Ascending aorta (tissue), 2 donors: ENCODE measurements around the gene PPP4R4. TPM values are rescaled to one million over a fixed set of nuclear protein-coding genes. Genes with fewer than 3 reads are reported as not detected.

Experiments used
- DNase-seq, 2 donors: peaks; one replicate each; pipeline ENCODE4 v3.0.0-alpha.2; 2019; ENCODE audit warnings: low spot score in 2 of 2
- H3K27ac ChIP-seq, 2 donors: fragments of 200-600 bp; sonication (generic); one replicate each; pipeline ENCODE4 v1.5.1; 2016 to 2017; ENCODE audit warnings: mild to moderate bottlenecking in 1 of 2
- H3K27me3 ChIP-seq: fragments of 200-600 bp; sonication (generic); one replicate; pipeline ENCODE4 v1.5.1; 2017
- H3K36me3 ChIP-seq, 2 donors: fragments of 200-600 bp; sonication (generic); one replicate each; pipeline ENCODE4 v1.5.1; 2016
- H3K4me1 ChIP-seq, 2 donors: fragments of 200-600 bp; sonication (generic); one replicate each; pipeline ENCODE4 v1.5.1; 2016 to 2017; ENCODE audit warnings: mild to moderate bottlenecking in 1 of 2
- H3K4me3 ChIP-seq, 2 donors: fragments of 200-600 bp; sonication (generic); one replicate each; pipeline ENCODE4 v1.5.1; 2016 to 2017; ENCODE audit warnings: mild to moderate bottlenecking in 1 of 2
- H3K9me3 ChIP-seq, 2 donors: fragments of 200-600 bp; sonication (generic); one replicate each; pipeline ENCODE4 v1.5.1; 2016
- CTCF ChIP-seq, 3 experiments: fragments of 200-600 bp in 2 of 3; fragments of 450-650 bp in 1 of 3; sonication (generic) in 2 of 3; IDR thresholded peaks; one replicate each; pipeline ENCODE4 v1.5.1; 2016 to 2019; ENCODE audit warnings: antibody characterized with exemption in 3 of 3, mild to moderate bottlenecking in 1 of 3, moderate library complexity in 1 of 3
- intact Hi-C: fragments of 100-400 bp; cut with DNase I; formaldehyde crosslinking; loops from one replicate; pipeline ENCODE4 v1.15.1; 2023
- total RNA-seq: library from RNA; depleted of rRNA; stranded (reverse); fragments of >200 nt; gene quantifications from one replicate; pipeline ENCODE4 v1.1.0, GENCODE V29; 2016

Gene PPP4R4
- total RNA-seq, 1 donor from 2014 or later = not detected

GRCh38 chr14:94139421-94139820 lies 34.7 kb upstream of the PPP4R4 start:
- intact Hi-C loops = loop anchor here (5.0 to 10.0 kb wide), 3 partner anchors 87 to 345 kb away; no protein-coding TSS in a partner anchor
- TF ChIP-seq CTCF (IDR thresholded peaks at IDR 0.05) = no peak

DNA sequence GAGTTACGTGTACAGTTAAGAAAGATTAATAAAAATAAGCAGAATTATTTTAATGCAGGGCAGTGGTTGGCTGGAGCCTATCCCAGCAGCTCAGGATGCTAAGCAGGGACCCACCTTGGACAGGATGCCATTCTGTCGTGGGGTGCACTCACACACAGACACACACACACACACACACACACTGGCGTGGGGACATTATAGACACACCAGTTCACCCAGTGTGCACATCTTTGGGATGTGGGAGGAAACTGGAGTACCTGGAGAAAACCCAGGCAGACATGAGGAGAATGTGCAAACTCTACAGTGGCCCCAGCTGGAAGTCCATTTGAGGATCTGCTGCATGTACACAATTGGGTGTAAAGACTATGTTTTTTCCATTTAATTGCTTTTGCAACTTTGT lies 31.9 kb upstream of the PPP4R4 start:
- intact Hi-C loops = no loop called here
- Histone ChIP-seq H3K27ac (no peak overlapping the region), H3K4me3 (no peak overlapping the region), H3K4me1 (no peaks in the 10 kb centered on the region), H3K27me3 (no peaks in the 10 kb centered on the region), H3K9me3 (no peaks in the 10 kb centered on the region), H3K36me3 (no peaks in the 10 kb centered on the region)
- no peak for DNase-seq
- no peak for TF ChIP-seq CTCF (IDR thresholded peaks at IDR 0.05)

More at GRCh38 chr14:94139421-94139820, 34.7 kb upstream of the PPP4R4 start:
- no peaks in the 10 kb centered on the region for H3K36me3 ChIP-seq
- no peak overlapping the region for H3K27ac ChIP-seq
- no peaks in the 10 kb centered on the region for H3K9me3 ChIP-seq
- no peak for DNase-seq
- H3K4me1 ChIP-seq = no peaks in the 10 kb centered on the region
- H3K27me3 ChIP-seq = no peaks in the 10 kb centered on the region
- no peak overlapping the region for H3K4me3 ChIP-seq

DNA sequence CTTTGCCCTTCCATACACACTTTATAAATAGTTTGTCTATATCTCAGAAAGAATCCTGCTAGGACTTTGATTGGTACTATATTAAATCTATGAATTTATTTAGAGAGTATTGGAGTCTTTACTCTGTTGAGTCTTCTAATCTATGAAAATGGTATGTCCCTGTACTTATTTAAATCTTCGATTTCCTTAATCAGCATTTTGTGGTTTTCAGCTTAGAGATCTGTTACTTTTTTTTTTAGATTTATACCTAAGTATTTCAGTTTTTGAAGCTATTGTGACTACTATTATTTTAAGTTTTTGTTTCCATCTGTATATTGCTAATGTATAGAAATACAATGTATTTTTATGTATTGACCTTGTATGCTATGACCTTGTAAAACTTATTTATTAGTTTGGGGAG lies 31.3 kb upstream of the PPP4R4 start:
- no peak overlapping the region for H3K4me3 ChIP-seq
- H3K27me3 ChIP-seq = no peaks in the 10 kb centered on the region
- H3K4me1 ChIP-seq = no peaks in the 10 kb centered on the region
- no peak for TF ChIP-seq CTCF (IDR thresholded peaks at IDR 0.05)
- intact Hi-C loops = no loop called here
- H3K27ac ChIP-seq = no peak overlapping the region
- no peaks in the 10 kb centered on the region for H3K9me3 ChIP-seq
- no peak for DNase-seq
- H3K36me3 ChIP-seq = no peaks in the 10 kb centered on the region

DNA sequence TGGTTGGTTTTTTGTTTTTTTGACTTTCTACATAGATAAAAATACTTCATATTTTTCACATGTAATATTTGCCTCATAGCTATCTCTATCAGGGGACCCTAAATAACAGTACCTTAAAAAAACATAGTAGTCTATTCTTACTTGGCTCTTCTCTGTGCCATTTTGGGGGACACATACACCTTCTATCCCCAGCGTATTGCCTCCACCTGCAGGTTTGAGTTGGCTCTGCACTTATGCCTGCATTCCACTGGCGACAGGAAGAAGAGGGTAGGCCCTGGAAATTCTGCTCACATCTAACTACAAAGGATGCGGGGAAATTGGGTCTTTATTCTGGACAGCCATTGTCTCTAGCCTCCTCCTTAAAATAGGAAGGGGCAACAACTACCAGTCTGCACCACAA lies 30.9 kb upstream of the PPP4R4 start:
- Histone ChIP-seq H3K27ac (no peak overlapping the region), H3K27me3 (no peaks in the 10 kb centered on the region), H3K4me1 (no peaks in the 10 kb centered on the region), H3K9me3 (no peaks in the 10 kb centered on the region), H3K4me3 (no peak overlapping the region), H3K36me3 (no peaks in the 10 kb centered on the region)
- TF ChIP-seq CTCF (IDR thresholded peaks at IDR 0.05) = peak in 1 of 3 experiments; percentile 4
- intact Hi-C loops = no loop called here
- no peak for DNase-seq

- TF ChIP-seq CTCF (IDR thresholded peaks at IDR 0.05) = no peak
- Histone ChIP-seq H3K27me3 (no peaks in the 10 kb centered on the region), H3K4me3 (no peak overlapping the region), H3K4me1 (no peaks in the 10 kb centered on the region), H3K36me3 (no peaks in the 10 kb centered on the region), H3K27ac (no peak overlapping the region), H3K9me3 (no peaks in the 10 kb centered on the region)
- intact Hi-C loops = no loop called here
- DNase-seq = no peak
Observed at GRCh38 chr14:94143711-94144110, 30.4 kb upstream of the PPP4R4 start.

- Histone ChIP-seq H3K36me3 (no peaks in the 10 kb centered on the region), H3K27ac (no peak overlapping the region), H3K9me3 (no peaks in the 10 kb centered on the region), H3K4me1 (no peaks in the 10 kb centered on the region), H3K27me3 (no peaks in the 10 kb centered on the region), H3K4me3 (no peak overlapping the region)
- intact Hi-C loops = no loop called here
- DNase-seq = no peak
- TF ChIP-seq CTCF (IDR thresholded peaks at IDR 0.05) = no peak
Observed at GRCh38 chr14:94144765-94145164, 29.4 kb upstream of the PPP4R4 start.
